H1 (cell line): ENCODE measurements around the gene COL26A1.

Experiments used
- ATF2 ChIP-seq: IDR thresholded peaks from 2 replicates; pipeline ENCODE4 v1.6.1; 2012; ENCODE audit warnings: low read length, inconsistent platforms
- CHD1 ChIP-seq: IDR thresholded peaks from 2 replicates; pipeline ENCODE4 v1.6.1; 2012; ENCODE audit warnings: low read depth, low read length, improper control_type of control experiment
- CHD2 ChIP-seq: IDR thresholded peaks from 2 replicates; pipeline ENCODE4 v1.6.1; 2012; ENCODE audit warnings: low read length, improper control_type of control experiment
- CTBP2 ChIP-seq: IDR thresholded peaks from 2 replicates; pipeline ENCODE4 v1.7.0; 2011; ENCODE audit warnings: borderline replicate concordance, mild to moderate bottlenecking, moderate library complexity, mixed read lengths, low read length; ENCODE audit not compliant: insufficient read depth, insufficient read length
- CTCF ChIP-seq, 3 experiments: IDR thresholded peaks; 1 replicate in 2 of 3; 2 replicates in 1 of 3; pipeline versions ENCODE4 v1.5.1 to v1.6.1; 2011; ENCODE audit warnings: low read length in 3 of 3, mild to moderate bottlenecking in 3 of 3, inconsistent platforms in 2 of 3, low read depth in 1 of 3, moderate library complexity in 1 of 3; ENCODE audit not compliant: insufficient read depth in 1 of 3; ENCODE audit errors: control extremely low read depth in 1 of 3
- EP300 ChIP-seq, 2 experiments: IDR thresholded peaks; 1 replicate in 1 of 2; 2 replicates in 1 of 2; pipeline ENCODE4 v1.6.1; 2011 to 2012; ENCODE audit warnings: low read depth in 2 of 2, low read length in 2 of 2, mild to moderate bottlenecking in 2 of 2, borderline replicate concordance in 1 of 2, inconsistent platforms in 1 of 2, moderate library complexity in 1 of 2
- EZH2 ChIP-seq: fragments of 200-600 bp; sonication (generic); IDR thresholded peaks from 2 replicates; pipeline ENCODE4 v1.7.1; 2012; ENCODE audit warnings: low read depth, mild to moderate bottlenecking, moderate library complexity, low read length, inconsistent platforms; ENCODE audit not compliant: severe bottlenecking
- JUN ChIP-seq: IDR thresholded peaks from 2 replicates; pipeline ENCODE4 v1.6.1; 2011; ENCODE audit warnings: low read depth, mild to moderate bottlenecking, improper control_type of control experiment, low read length
- MAFK ChIP-seq: IDR thresholded peaks from 2 replicates; pipeline ENCODE4 v1.6.1; 2012; ENCODE audit warnings: low read depth, mild to moderate bottlenecking, improper control_type of control experiment, low read length
- MAX ChIP-seq: IDR thresholded peaks from 2 replicates; pipeline ENCODE4 v1.6.1; 2012; ENCODE audit warnings: inconsistent platforms
- NANOG ChIP-seq: IDR thresholded peaks from 2 replicates; pipeline ENCODE4 v1.6.1; 2011; ENCODE audit warnings: low read length, low read depth, mild to moderate bottlenecking, inconsistent platforms; ENCODE audit not compliant: insufficient read depth, poor library complexity, severe bottlenecking
- POLR2A ChIP-seq, 2 experiments: IDR thresholded peaks; 1 replicate in 1 of 2; 2 replicates in 1 of 2; pipeline ENCODE4 v1.6.1; 2011; ENCODE audit warnings: low read depth in 2 of 2, low read length in 2 of 2, mild to moderate bottlenecking in 2 of 2; ENCODE audit errors: control extremely low read depth in 1 of 2
- SIN3A ChIP-seq, 2 experiments: IDR thresholded peaks in 1 of 2; conservative IDR thresholded peaks in 1 of 2; 2 replicates each; pipeline ENCODE4 v1.6.1; 2011 to 2012; ENCODE audit warnings: low read length in 2 of 2, improper control_type of control experiment in 1 of 2, low read depth in 1 of 2, mild to moderate bottlenecking in 1 of 2

GRCh38 chr7:101576998-101577397 lies 214.3 kb downstream of the COL26A1 start:
- TF ChIP-seq JUN = no peak
- no peak for TF ChIP-seq POLR2A (IDR thresholded peaks at IDR 0.05; ENCODE audit: control extremely low read depth in 1 of 2, low read depth in 2 of 2, low read length in 2 of 2)
- TF ChIP-seq CTCF (IDR thresholded peaks at IDR 0.05; ENCODE audit: control extremely low read depth in 1 of 3, insufficient read depth in 1 of 3, low read depth in 1 of 3, low read length in 3 of 3) = no peak
- TF ChIP-seq CTBP2 = no peak
- no peak for TF ChIP-seq NANOG
- TF ChIP-seq EZH2 = no peak
- no peak for TF ChIP-seq CHD1
- no peak for TF ChIP-seq ATF2
- no peak for TF ChIP-seq EP300 (IDR thresholded peaks at IDR 0.05; ENCODE audit: borderline replicate concordance in 1 of 2, low read depth in 2 of 2, low read length in 2 of 2)
- TF ChIP-seq SIN3A (conservative IDR thresholded peaks at IDR 0.05 in 1 of 2, IDR thresholded peaks at IDR 0.05 in 1 of 2; ENCODE audit: low read depth in 1 of 2, low read length in 2 of 2) = no peak
- TF ChIP-seq MAX = no peak
- TF ChIP-seq MAFK = no peak
- no peak for TF ChIP-seq CHD2
